Skeletal muscle satellite cell (primary cell): ENCODE measurements around the gene TBXA2R.
A peak's percentile ranks its signal among the peaks of the same experiment; 100 is the strongest.

Source experiments
- H3K27me3 ChIP-seq: 2 replicates; pipeline ENCODE4 v1.7.0; 2013; ENCODE audit warnings: low read length; ENCODE audit not compliant: control insufficient read depth, insufficient read depth
- H3K36me3 ChIP-seq: 2 replicates; pipeline ENCODE4 v1.7.0; 2013; ENCODE audit warnings: mild to moderate bottlenecking, control low read depth, low read length; ENCODE audit not compliant: insufficient read depth
- H3K4me1 ChIP-seq: 2 replicates; pipeline ENCODE4 v1.7.0; 2013; ENCODE audit warnings: low read length; ENCODE audit not compliant: control insufficient read depth, insufficient read depth
- H3K4me2 ChIP-seq: 2 replicates; pipeline ENCODE4 v1.7.0; 2013; ENCODE audit warnings: mild to moderate bottlenecking, low read length
- H3K4me3 ChIP-seq: 2 replicates; pipeline ENCODE4 v1.7.0; 2013; ENCODE audit warnings: low read length
- H3K9ac ChIP-seq: 2 replicates; pipeline ENCODE4 v1.7.0; 2013; ENCODE audit warnings: mild to moderate bottlenecking, low read depth, low read length, moderate library complexity
- H3K9me3 ChIP-seq: replicated peaks from 2 replicates; pipeline ENCODE4 v1.7.0; 2013; ENCODE audit warnings: mild to moderate bottlenecking, control low read depth, low read length

TBXA2R gene

GRCh38 chr19:3607303-3608078 is 816 bp upstream of the TBXA2R start:
- H3K36me3 ChIP-seq = peaks cover 13% of the 10 kb centered on the region
- peak overlapping the region; percentile 71 for H3K4me3 ChIP-seq
- peak overlapping the region; percentile 81 for H3K4me2 ChIP-seq
- H3K9ac ChIP-seq = peak overlapping the region; percentile 78
- H3K4me1 ChIP-seq = peaks cover 23% of the 10 kb centered on the region
- H3K9me3 ChIP-seq = no peaks in the 10 kb centered on the region
- H3K27me3 ChIP-seq = no peaks in the 10 kb centered on the region

- Histone ChIP-seq H3K9me3 (no peaks in the 10 kb centered on the region), H3K9ac (peak overlapping the region; percentile 78), H3K4me3 (peak overlapping the region; percentile 71), H3K36me3 (peaks cover 3% of the 10 kb centered on the region), H3K4me2 (peak overlapping the region; percentile 81), H3K4me1 (peaks cover 23% of the 10 kb centered on the region), H3K27me3 (no peaks in the 10 kb centered on the region)
These were observed 443 bp downstream of the TBXA2R start for GRCh38 chr19:3606174-3606689.

- Histone ChIP-seq H3K9ac (peak overlapping the region; percentile 0), H3K27me3 (no peaks in the 10 kb centered on the region)
These were observed 905 bp downstream of the TBXA2R start for GRCh38 chr19:3605770-3606169.

GRCh38 chr19:3605361-3605760 is 1.3 kb downstream of the TBXA2R start:
- Histone ChIP-seq H3K4me2 (peak overlapping the region; percentile 81), H3K4me3 (no peak overlapping the region), H3K27me3 (no peaks in the 10 kb centered on the region), H3K9me3 (no peaks in the 10 kb centered on the region), H3K9ac (no peak overlapping the region), H3K4me1 (peaks cover 23% of the 10 kb centered on the region), H3K36me3 (no peaks in the 10 kb centered on the region)

More at GRCh38 chr19:3605770-3606169, 905 bp downstream of the TBXA2R start:
- Histone ChIP-seq H3K4me2 (peak overlapping the region; percentile 81), H3K4me1 (peaks cover 23% of the 10 kb centered on the region), H3K4me3 (peak overlapping the region; percentile 71), H3K9me3 (no peaks in the 10 kb centered on the region), H3K36me3 (no peaks in the 10 kb centered on the region)

GRCh38 chr19:3604987-3605343 is 1.7 kb downstream of the TBXA2R start:
- no peak overlapping the region for H3K4me2 ChIP-seq
- no peaks in the 10 kb centered on the region for H3K9me3 ChIP-seq
- H3K4me3 ChIP-seq = no peak overlapping the region
- no peaks in the 10 kb centered on the region for H3K36me3 ChIP-seq
- H3K9ac ChIP-seq = no peak overlapping the region
- no peaks in the 10 kb centered on the region for H3K27me3 ChIP-seq
- peaks cover 23% of the 10 kb centered on the region for H3K4me1 ChIP-seq

GRCh38 chr19:3604227-3604986 is 2.3 kb downstream of the TBXA2R start:
- Histone ChIP-seq H3K4me2 (no peak overlapping the region), H3K27me3 (no peaks in the 10 kb centered on the region), H3K9me3 (no peaks in the 10 kb centered on the region), H3K4me3 (no peak overlapping the region), H3K4me1 (peaks cover 23% of the 10 kb centered on the region), H3K9ac (no peak overlapping the region), H3K36me3 (no peaks in the 10 kb centered on the region)

- Histone ChIP-seq H3K36me3 (no peaks in the 10 kb centered on the region), H3K9me3 (no peaks in the 10 kb centered on the region), H3K4me3 (no peak overlapping the region), H3K4me1 (peaks cover 23% of the 10 kb centered on the region), H3K9ac (no peak overlapping the region), H3K27me3 (no peaks in the 10 kb centered on the region), H3K4me2 (no peak overlapping the region)
These were observed 3.4 kb downstream of the TBXA2R start for GRCh38 chr19:3603121-3603811.

GRCh38 chr19:3601021-3601420 is 5.7 kb downstream of the TBXA2R start:
- Histone ChIP-seq H3K36me3 (no peaks in the 10 kb centered on the region), H3K27me3 (no peaks in the 10 kb centered on the region), H3K4me2 (no peak overlapping the region), H3K4me3 (no peak overlapping the region), H3K4me1 (peaks cover 8% of the 10 kb centered on the region), H3K9ac (no peak overlapping the region), H3K9me3 (no peaks in the 10 kb centered on the region)

- Histone ChIP-seq H3K36me3 (no peaks in the 10 kb centered on the region), H3K9ac (no peak overlapping the region), H3K4me3 (no peak overlapping the region), H3K4me2 (no peak overlapping the region), H3K9me3 (no peaks in the 10 kb centered on the region), H3K4me1 (peaks cover 6% of the 10 kb centered on the region), H3K27me3 (no peaks in the 10 kb centered on the region)
These were observed 6.9 kb downstream of the TBXA2R start for GRCh38 chr19:3599776-3600187.

- Histone ChIP-seq H3K9me3 (no peaks in the 10 kb centered on the region), H3K9ac (no peak overlapping the region), H3K4me3 (no peak overlapping the region), H3K36me3 (no peaks in the 10 kb centered on the region), H3K4me2 (no peak overlapping the region), H3K4me1 (no peaks in the 10 kb centered on the region), H3K27me3 (peaks cover 23% of the 10 kb centered on the region)
These were observed 11.1 kb downstream of the TBXA2R start for GRCh38 chr19:3595521-3596061.

- Histone ChIP-seq H3K36me3 (no peaks in the 10 kb centered on the region), H3K4me3 (no peak overlapping the region), H3K9ac (no peak overlapping the region), H3K4me2 (no peak overlapping the region), H3K9me3 (no peaks in the 10 kb centered on the region), H3K27me3 (peaks cover 28% of the 10 kb centered on the region), H3K4me1 (no peaks in the 10 kb centered on the region)
These were observed 13.5 kb downstream of the TBXA2R start for GRCh38 chr19:3593156-3593555.
